G401.6 (cell line): ENCODE results near the gene ABHD2.
"Not testable (repeated sequence)": the region's sequence is repeated elsewhere in the genome, so short reads cannot be mapped to it uniquely, and the experiment has no call there.

Experiments
- FAIRE-seq: peaks from 2 replicates; lab custom pipeline; 2012; peaks lifted over from hg19 to GRCh38; lab: Jason Lieb, UNC

ABHD2 gene

DNA sequence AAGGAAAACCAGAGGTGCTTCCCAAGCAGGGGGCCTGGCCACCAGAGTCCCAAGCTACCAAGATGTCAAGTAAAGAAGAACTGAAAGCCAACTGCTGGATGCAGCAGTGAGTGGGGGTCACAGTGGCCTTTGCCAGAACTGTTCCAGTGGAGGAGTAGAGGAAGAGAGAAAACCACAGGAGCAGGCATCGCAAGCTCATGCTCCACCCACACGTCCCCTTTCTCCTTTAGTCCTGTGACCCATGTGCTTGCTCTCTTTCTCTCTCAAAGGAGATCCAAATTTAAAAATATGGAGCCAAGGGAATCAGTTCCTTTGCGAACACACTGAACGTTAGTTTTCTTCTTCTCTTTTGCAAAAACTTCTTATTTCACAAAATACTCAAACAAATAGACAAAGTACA is 12.4 kb upstream of the ABHD2 start:
- FAIRE-seq, result no peak

DNA sequence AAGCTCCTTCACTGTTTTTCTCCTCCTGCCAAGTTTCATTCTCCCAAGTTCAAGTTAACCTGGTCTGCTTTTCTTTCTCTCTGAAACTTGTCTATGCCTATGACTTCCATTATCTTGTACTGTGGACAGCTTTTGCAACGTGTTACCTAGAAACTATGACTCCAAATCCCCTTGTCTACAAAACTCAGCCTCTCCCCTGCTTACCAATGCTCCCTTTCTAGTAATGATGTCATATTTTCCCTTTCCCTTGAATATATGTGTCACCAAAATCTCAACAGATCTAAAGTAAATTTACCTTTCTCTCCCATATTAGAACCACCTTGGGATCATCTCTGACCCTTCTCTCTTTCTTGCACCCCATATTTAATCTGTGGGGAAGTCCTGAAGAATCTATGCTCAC is 10.5 kb upstream of the ABHD2 start:
- FAIRE-seq, result no peak

DNA sequence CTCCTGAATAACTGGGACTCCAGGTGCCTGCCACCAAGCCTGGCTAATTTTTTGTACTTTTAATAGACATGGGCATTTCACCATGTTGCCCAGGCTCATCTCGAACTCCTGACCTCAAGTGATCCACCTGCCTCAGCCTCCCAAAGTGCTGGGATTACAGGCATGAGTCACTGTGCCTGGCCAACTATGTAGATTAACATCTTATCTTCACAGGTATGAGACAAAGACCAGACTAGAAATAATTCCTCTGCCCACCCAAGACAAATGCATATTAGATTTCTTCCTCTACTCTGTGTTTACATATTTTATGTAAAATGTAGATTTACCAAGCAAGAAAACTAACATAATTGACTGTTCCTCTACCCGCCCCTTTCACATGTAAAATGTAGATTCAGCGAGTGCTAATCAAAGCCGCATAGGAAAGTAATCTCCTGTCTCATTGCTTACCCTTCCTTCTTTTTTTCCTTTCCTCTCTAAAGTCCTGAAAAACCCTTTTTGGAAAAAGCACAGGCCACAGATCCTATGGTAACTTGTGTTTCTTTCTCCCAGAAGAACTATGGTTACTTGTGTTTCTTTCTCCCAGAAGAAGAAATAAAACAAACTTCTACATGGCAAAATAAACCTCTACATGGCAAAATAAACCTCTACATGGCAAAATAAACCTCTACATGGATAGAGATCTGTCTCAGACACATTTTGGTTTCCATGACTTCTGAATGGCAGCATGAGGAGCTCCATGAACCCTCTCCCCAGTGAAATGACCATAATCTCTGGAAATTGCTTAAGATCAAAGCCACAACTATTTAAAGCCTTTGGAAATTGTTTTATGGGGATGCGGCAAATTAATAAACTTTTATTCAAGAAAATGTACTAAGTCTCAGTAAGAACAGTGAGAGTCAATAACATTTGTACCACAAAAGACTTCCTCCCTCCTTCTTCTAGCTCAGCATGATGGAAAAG is 9.1 kb upstream of the ABHD2 start:
- FAIRE-seq, result no peak

DNA sequence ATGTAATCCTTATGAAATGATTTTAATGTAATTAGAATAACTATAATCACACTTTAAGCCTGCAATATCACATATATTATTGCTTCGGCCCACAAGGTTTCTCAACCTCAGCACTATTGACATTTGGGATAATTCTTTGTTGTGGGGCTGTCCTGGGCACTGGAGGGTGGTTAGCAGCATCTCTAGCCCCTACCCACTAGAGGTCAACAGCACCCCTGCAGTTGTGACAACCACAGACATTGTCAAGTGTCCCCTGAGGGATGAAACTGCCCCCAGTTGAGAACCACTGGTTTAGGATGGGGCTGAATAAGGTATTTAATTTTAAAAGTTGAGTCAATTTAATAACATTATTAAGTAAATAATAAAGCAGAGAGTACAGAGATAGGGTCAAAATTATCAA is 6.4 kb upstream of the ABHD2 start:
- no peak for FAIRE-seq

DNA sequence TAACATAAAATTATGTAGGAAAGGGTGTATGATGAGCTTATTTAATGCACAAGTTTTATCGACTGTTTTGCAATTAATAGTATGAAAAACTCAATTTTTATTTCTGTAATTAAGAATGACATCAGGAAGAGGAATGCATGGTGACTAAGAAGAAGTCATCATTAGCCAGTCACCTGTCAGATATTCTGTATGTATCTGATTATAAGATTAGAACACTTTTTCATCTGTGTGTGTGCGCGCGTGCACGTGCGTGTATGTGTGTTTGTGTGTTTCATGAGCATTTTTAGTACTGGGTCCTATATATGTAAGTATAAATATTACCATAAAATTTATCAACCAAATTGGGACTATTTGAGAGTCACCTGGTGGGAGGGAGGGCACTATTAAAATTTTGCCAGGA is 5.0 kb upstream of the ABHD2 start:
- no peak for FAIRE-seq

DNA sequence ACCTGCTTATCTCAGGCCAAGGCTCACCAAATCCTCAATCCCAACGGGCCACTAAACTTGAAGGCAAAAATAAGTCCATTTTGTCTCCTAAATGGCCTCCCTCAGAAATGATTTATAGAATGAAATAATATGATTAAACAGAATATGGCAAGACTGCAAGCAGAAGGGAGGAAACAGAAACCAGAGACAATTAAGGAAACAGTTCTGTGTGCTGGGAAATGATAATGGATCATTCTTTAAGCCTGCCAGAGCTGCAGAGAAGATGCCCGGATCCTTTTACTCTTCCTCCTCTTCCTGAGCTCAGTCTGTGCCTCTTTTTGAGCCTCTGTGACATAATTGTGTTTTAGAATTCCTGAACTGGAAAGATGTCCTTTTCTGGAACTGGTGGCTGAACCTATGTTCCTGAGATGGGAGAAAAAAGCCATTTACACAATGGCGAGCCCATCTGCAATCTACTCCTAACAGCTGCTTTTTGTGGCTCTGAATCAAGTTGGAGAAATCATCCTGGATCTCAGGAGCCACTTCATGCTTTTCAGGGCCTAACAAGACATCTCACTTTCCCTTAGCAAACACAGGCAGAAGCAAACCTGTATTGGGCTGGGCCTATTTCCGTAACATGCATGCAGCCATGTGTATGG is 2.8 kb upstream of the ABHD2 start:
- FAIRE-seq, result no peak

DNA sequence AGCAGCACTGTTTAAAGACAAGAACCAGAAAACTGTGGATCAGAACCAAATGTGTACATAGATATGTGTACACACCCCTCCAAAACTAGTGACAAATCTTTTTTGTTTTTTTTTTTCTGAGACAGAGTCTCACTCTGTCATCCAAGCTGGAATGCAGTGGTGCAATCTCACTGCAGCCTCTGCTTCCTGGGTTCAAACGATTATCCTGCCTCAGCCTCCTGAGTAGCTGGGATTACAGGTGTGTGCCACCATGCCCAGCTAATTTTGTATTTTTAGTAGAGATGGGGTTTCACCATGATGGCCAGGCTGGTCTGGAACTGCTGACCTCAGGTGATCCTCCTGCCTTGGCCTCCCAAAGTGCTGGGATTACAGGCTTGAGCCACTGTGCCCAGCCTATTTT is 2.3 kb upstream of the ABHD2 start:
- FAIRE-seq, result not testable (repeated sequence)

DNA sequence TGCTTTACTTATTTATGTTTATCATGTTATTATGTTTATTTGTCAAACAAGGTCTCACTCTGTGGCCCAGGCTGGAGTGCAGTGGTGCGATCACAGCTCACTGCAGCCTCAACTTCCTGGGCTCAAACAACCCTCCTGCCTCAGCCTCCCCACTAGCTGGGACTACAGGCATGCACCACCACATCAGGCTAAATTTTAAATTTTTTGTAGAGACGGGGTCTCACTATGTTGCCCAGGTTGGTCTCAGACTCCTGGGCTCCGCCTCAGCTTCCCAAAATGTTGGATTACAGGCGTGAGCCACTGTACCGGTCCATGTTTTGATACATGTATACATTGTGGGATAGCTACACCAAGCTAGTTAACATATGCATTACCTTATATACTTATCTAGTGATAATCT is 1.9 kb upstream of the ABHD2 start:
- FAIRE-seq, result not testable (repeated sequence)

DNA sequence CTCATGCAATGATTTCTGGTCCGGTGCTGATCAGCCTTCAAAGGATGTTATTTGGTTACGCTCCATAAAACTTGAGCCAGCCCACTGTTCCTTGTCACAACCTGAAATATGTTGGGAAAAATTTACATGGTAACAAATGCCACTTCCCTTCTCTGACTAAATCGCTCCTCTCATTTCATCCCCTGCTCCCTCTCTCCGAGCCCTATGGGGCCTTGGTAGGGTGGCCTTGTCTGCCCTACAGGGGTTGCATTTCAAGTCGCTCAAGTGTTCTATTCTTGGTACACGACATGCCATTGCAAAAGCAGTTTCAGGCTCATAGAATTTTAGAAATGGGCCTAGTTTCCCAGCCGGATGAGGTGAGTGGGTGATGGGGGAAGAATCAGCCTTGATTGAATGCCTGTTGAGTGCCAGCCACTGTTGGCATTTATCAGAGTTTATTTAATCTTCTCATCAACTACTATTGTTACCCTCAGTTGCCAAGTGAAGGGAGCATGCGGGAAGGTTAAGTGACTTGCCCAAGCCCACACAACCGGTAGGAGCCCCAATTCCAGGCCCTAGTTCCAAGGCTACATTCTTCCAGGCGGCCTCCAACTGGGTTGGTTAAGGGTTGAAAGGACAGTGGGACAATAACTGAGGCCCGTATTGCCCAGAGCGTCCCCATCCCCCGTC is 961 bp upstream of the ABHD2 start:
- FAIRE-seq, result no peak

DNA sequence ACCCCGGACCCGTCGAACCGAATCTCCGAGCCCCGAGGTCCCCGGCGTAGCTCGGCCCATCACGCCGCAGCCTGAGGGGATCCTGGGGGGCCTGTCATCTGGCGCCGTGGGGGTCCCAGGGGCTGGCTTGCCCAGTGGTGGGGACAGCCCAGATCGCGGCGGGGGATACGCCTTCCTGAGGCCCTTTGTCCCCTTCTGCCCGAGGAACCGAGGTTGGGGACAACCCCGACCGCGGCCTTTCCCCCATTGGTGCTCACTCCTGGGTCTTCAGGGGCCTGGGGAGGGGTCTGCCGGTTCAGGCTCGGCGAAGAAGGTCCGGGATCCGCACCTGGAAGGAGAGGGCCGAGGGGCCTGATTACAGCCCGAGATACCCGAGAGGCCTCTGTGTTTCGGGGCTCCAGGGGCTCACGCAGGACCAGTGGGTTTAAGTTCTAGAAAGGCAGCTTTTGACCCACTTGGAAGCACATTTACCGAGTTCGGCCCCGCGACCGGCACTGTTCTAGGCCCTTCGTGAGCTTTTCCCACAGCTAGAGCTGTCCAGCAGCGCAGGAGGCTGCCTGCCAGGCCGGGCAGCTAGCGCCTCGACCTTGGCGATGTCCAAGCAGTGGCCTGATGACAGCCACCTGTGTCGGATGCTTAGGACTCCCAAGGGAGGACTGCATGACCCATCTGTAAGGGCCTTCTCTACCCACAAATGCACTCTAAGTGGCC is 504 bp downstream of the ABHD2 start:
- no peak for FAIRE-seq

DNA sequence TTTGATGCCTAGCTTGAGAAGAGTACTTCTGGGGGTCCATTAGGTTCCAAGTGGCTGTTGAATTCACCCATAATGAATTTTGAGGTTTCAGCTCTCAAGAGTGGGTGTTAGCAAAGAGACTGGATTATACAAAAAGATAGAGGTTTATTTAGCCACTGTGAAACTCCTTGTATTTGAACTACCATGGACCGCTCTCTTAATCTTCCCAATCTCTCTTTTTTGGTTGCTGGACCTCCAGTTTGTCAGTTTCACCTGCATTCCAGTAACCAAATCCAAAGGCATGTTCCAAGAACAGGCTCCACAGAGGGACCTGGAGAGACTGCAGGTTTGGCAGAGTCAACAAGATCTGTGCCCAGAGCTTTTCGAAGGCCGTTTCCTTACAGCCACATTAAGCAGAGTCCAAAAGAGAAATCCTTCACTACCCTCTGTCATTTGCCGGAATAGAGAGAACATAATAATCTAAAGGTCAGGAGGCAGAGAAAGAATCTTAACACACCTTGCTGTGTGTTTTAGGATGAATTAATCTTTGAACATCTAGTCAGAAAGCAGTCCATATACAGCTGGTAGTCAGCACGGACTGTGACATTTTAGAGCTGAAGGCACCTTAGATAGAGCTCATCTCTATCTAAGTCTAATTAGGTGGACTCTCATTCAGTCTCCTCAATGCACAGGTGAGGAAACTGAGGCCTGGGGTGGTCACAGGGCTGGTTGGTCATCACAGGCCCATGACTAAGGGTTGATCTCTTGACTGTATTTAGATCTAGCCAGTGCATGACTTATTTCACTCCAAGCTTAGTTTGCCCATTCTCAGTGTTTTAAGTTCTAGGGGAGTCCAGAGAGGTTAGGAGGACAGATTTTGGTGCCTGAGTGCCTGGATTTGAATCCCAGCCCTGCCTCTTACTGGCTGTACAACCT is 1.3 kb downstream of the ABHD2 start:
- no peak for FAIRE-seq

DNA sequence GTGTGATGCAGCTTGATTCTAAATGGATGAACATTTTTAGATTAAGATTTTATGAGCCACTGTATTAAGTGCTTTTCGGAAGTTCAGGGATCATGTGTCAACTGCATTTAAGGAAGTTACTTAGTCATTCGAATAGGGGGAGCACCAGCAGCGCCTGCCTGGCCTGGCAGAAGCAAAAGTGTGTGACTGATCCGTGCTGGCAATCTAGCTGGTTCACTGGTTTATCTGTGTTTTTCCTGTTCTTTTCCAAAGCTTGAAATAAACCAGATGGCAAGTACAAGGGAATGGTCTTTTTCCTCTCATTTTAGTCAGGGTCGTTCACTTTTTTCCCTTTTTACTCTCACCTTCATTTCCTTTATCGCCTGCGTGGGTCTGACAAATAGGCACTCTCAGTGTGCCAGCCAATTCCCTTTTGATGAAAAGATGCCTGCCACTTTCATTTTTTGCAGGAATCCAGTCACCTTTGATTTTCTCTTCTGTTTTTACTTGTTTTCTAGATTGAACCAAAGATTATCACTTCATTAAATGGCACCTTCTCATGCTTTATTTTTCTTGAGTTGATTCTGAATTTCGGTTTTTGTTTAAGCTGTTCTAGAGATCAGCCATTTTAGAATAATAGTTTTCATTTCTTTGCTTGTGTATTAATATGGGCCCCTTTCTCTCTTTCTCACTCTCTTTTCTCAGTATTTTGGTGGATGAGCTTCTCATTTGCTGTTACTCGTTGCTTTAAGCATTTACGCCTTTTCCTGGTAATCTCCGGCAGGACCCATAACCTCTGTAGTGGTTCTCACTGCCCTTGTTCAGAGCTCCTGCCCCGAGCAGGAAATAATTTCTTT is 2.8 kb downstream of the ABHD2 start:
- no peak for FAIRE-seq

DNA sequence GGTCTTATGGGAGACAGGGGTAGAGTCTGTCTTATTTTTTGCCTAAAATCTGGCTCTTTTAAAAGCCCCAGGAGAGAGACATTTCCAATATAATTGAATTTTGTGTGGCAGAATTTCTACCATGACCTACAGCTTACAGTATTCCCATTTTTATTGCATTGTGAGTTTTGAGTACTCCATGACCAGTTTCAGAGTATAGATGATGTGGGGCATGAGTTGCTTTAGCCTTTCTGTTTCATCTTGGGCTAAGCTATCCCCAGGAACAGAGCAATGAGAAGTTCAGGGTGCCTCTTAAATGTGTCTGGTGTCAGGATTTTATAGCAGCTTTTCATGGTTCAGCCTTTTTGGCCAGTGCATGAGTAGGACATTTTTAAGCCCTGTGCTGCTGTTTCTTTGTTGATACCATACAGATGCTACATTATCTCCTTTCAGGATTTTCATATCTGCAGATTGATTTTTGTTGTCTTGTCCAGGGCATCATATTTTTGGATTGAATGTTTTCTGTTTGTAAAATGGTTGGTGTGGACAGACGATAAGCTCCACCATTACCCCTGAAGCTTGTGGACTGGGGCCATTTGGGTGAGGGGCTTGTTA is 3.5 kb downstream of the ABHD2 start:
- FAIRE-seq, result no peak

DNA sequence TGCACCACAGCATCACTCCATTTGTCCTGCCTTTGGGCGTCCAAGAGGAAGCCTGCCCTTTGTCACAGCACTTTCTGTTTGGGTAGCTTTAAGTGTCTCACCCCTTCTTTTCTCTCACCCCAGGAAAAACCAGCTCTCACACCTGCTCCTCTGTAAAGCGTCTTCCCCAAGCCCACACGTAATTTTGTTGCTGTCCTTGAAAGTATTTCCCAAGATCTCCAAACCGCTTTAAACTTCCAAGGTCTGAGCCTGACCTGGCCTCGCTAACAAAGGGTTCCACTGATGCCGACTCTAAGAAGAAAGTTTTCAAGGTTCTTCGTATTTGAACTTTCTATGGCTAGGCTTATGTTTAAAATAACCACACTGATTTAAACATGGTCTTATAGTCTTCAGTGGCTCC is 5.3 kb downstream of the ABHD2 start:
- no peak for FAIRE-seq

DNA sequence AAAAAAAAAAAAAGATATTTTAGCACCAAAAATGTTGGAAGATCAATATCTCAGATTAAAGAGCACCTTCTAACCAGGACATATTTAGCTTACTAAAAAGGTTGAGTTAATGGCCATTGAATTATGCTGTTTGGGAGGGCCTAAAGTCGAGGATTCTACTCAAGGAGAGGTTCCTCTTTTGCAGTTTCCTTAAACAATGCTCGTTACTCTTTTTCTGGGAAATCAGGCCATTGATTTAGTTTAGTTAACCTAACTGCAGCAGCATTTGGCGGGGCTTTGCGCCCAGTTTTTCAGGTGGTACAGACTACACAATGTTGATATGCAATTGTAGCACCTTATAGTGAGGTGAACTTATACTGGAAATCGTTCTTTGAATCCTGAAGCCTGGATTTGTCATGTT is 6.8 kb downstream of the ABHD2 start:
- FAIRE-seq, result no peak

DNA sequence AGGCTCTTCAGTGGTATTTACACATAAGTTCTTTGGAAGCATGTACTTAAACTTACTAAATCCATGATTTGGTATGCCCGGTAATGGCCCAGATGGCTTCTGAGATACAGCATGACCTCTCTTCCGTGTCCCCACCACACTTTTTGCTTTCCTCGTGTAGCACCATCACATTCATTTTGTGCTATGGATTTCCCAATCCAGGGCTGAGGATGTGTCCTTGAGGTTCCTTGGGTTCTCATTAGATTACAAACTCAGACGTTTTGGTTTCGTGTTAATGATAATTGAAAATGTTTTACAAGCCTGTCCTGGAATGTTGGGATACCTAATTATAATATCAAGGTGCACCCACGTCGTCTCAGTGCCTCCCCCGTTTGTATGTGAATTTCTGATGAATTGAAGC is 7.3 kb downstream of the ABHD2 start:
- no peak for FAIRE-seq

DNA sequence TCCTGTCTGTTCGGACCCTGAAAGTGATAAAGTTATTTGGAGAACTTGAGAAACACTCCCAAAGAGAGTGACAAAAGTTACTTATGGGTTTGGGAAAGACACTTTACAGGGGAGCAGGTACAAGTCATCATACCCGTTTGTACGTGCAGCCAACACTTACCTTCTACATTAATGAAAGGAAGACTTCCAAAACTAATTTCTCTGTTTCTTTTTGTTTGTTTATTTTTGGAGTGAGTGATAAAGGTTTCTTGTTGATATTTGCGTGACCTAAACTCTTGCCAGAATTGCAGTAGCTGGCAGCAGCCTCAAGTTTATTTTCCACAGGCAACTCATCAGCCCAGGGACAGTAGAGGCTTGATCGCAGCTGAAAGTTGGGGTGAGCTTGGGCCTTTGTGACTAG is 8.4 kb downstream of the ABHD2 start:
- no peak for FAIRE-seq

DNA sequence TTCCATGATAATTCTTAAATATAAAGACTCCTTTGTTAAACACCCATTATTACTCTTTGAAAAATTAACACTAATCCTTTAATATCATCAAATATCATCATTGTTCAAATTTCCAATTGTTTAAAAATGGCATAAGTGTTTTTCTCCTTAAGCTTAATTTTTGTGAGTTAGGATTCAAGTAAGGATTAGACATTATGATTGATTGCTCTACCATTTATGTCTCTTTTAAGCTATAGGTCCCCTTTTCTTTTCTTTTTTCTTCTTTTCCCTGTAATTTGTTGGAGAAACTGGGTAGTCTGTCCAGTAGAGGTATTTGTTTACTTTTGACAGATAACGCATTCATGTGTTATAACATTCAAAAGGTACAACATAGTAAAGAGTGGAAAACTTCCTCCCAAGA is 9.1 kb downstream of the ABHD2 start:
- FAIRE-seq, result no peak

DNA sequence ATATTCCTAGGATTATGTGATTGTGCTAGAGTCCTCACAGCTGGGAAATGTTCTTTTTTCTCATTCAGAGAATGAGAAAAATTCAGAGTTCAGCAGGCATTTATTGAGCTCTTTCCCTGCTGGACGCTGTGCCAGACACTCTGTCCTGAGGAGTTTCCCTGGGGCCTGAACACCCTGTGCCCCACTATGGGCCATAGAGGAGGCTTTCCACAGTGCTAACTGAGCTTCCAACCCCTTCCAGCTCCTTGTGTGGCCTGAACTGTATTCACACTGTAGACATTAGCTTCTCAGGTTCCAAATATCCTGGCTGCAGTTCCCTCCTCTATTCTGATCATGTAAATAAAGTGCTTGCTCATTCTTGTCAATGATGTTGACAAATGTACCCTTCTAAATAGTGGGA is 10.0 kb downstream of the ABHD2 start:
- no peak for FAIRE-seq

DNA sequence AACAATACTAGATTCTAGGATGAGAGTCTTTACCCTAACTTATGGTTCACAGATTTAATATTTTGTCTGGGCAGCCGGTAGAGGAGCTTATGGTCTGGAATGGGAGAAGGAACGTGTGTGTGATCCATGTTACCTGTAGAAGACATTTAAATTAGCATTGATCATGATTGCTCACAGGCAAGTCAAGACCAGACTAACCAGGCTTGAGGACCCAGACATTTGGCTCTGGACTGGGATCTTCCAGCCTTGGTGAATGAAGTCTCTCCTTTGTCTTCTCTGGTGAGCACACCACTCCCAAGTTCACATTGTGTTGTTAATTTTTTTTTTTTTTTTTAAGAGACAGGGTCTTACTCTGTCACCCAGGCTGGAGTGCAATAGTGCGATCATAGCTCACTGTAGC is 11.7 kb downstream of the ABHD2 start:
- FAIRE-seq, result no peak
